Jurkat, Clone E6-1 (cell line): ENCODE measurements around the gene HPN. TPM values are rescaled to one million over a fixed set of nuclear protein-coding genes. Genes with fewer than 3 reads are reported as not detected.
A peak's percentile ranks its signal among the peaks of the same experiment; 100 is the strongest.
"Not testable (repeated sequence)": the region's sequence is repeated elsewhere in the genome, so short reads cannot be mapped to it uniquely, and the experiment has no call there.

Source experiments
- DNase-seq: peaks from one replicate; pipeline ENCODE4 v3.0.0-alpha.2; 2011; ENCODE audit warnings: low read depth, low spot score
- H3K4me3 ChIP-seq: 2 replicates; pipeline ENCODE4 v1.5.1; 2011; ENCODE audit warnings: mild to moderate bottlenecking, low read length, control low read depth, moderate library complexity
- polyA plus RNA-seq: library from polyadenylated mRNA; unstranded; fragments of >200 nt; gene quantifications from one replicate; pipeline ENCODE4 v1.2.1, GENCODE V29; 2012; ENCODE audit warnings: missing spikeins; ENCODE audit not compliant: insufficient read length, insufficient read depth

The HPN gene
- not detected for polyA plus RNA-seq

GRCh38 chr19:35041548-35042055, at the start of gene HPN:
Gene HPN (plus strand): TSS chr19:35041721. CDS start chr19:35042507, 786 bp downstream.
- no peak within 1 kb of the TSS for H3K4me3 ChIP-seq
- DNase-seq: no peak

GRCh38 chr19:34992582-34992981, 48.9 kb upstream of the HPN start:
- not testable (repeated sequence) for H3K4me3 ChIP-seq
- DNase-seq: peak; percentile 51

DNA sequence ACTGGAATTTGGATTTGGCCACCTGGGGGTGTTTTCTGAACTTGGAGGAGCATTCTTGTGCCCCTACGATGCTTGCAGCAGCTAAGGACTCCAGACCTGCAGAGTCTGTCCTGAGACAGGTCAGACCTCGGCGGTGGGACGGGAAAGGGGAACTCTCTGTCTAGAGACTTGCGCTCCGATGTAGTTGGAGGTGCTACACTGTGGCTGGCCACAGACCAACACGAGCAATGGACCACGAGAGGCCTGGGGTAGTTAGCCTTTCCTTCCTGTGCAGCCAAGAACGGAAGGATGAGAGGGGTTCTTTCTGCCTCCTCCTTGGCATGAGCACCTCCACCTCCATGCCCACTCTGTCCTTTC, 47.3 kb upstream of the HPN start:
- DNase-seq: no peak
- H3K4me3 ChIP-seq: no peak overlapping the region

DNA sequence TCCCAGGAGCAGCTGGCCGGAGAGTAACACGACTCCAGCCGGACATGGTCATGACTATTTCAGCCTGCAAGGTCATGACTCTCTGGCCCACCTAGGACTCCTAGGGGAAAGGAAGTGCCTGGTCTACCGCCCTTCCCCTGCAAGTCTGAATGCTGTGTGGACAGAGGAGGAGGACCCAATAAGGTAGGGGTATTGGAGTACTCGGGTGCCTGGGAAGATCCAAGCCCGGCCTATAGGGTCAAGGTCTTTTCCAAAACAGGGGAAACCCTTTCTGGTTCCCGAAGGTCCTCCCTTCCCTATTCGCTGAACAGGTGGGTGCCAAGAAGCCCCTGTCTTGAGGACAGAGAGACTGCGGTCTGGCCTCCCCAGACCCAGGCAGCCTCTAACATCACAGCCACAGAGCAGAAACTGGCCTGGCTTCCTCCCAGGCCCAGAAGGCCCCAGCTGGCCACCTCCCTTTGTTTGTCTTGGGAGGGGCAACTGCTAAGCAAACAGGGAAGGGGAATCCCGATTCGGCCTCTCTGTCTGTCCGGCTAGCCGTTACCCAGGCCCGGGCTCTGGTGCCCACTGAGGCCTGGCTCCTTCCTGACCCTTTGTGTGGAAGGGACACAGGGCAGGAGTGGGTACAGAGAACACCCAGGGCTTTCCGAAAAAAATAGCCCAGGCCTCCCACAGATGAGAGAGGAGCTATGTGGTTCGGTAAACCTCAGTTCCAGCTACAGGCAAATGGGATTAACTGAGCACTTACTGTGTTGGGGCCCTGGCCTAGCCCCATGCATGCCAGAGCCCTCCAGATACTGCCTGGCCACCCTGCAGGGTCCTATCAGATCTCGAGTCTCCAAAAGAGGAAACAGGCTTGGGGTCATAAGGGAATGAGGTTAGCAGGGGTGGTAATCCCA, 46.6 kb upstream of the HPN start:
- no peak for DNase-seq
- no peak overlapping the region for H3K4me3 ChIP-seq

GRCh38 chr19:34995551-34995950, 46.0 kb upstream of the HPN start:
- H3K4me3 ChIP-seq: no peak overlapping the region
- no peak for DNase-seq

GRCh38 chr19:34997071-34997617, 44.4 kb upstream of the HPN start:
- H3K4me3 ChIP-seq: no peak overlapping the region; the same call in 1 of the 2 replicates
- DNase-seq: peak; percentile 67

DNA sequence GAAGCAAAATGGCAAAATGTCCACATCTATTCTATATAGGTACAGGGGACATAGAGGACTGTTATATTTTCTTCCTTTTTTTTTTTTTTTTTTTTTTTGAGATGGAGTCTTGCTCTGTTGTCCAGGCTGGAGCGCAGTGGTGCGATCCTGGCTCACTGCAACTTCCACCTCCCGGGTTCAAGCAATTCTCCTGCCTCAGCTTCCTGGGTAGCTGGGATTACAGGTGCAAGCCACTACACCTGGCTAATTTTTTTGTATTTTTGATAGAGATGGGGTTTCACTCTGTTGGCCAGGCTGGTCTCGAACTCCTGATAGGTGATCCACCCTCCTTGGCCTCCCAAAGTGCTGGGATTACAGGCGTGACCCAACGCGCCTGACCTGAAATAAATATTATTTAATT, 43.3 kb upstream of the HPN start:
- not testable (repeated sequence) for H3K4me3 ChIP-seq, DNase-seq

GRCh38 chr19:34998777-34999497, 42.6 kb upstream of the HPN start:
- no peak overlapping the region; the same call in 1 of the 2 replicates for H3K4me3 ChIP-seq
- DNase-seq: no peak

GRCh38 chr19:34999498-35000337, 41.8 kb upstream of the HPN start, which contains the start of gene GRAMD1A:
Gene GRAMD1A (plus strand): TSS chr19:35000323. CDS start chr19:35000479, 156 bp downstream.
- peak; percentile 41 for DNase-seq
- H3K4me3 ChIP-seq: peak within 1 kb of the TSS; percentile 75

DNA sequence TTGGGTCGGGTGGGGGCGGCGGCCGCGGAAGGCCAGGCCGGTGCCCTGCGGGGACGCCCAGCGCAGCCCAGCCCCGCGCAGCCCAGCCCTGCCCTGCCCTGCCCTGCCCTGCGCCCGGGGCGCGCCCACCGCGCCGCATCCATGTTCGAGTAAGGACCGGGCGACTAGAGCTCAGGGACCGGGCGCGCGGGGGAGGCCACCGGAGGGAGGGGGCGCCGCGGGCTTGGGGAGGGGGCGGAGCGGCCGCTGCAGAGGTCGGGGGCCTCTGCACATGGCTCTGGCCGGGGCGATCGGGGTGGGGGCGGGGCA, 41.2 kb upstream of the HPN start:
- H3K4me3 ChIP-seq: peak overlapping the region; percentile 75
- DNase-seq: no peak

- peak; percentile 71 for DNase-seq
- H3K4me3 ChIP-seq: peak overlapping the region; percentile 75
These were observed 40.6 kb upstream of the HPN start for GRCh38 chr19:35000647-35001501.

DNA sequence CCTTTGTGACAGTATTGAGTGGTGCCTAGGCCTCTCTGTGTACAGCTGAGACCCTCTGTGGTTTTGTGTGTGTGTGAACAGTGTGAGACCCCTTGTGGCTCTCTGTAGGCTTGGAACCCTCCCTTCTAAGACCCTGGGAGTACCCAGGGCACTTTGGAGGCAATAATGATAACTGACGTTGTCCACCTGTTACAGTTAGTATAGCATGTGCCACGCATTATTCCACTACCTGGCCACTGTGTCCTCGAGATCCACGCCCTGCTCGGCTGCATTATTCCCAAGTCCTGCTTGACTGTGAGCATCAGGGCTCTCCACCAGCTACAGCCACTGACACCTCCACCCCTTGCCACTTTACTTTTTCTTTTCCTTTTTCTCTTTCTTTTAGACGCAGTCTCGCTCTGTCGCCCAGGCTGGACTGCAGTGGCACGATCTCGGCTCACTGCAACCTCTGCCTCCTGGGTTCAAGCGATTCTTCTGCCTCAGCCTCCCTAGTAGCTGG, 39.4 kb upstream of the HPN start:
- H3K4me3 ChIP-seq: no peak overlapping the region
- no peak for DNase-seq

DNA sequence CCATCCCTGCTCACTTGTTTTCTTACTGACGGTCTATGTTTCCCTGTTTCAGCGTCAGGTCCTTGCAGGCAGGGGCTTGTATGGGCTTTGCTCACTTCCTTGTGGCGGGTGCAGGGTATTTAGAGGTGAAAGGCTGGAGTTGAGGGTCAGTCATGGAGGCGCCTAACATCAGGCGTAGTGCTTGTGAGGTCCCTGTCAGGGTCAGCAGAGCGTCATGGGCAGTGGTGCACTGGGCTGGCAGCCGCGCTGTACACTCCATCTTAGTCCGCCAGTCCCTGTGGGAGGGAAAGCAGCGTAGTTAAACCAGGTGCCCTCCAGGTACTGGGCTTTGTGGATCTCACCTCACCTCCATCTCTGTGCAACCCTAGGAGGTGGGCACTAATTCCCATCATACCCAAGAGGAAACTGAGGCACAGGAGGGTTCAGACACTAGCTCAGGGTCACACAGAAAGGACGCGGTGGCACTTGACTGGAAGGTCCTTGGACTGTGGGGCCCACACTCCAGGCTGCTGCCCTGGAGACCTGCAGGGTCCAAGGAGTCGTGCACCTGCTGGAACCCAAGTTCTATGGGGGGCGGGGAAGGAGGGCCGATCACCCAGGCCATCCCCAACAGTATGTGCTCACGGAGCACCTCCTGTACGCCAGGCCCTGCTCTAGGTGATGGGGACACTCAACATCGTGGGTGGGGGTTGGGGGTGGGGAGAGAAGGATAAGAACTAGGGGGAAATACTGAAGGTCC, 36.8 kb upstream of the HPN start:
- H3K4me3 ChIP-seq: no peak overlapping the region
- no peak for DNase-seq

- H3K4me3 ChIP-seq: no peak overlapping the region
- no peak for DNase-seq
These were observed 36.1 kb upstream of the HPN start for GRCh38 chr19:35005256-35005977.

DNA sequence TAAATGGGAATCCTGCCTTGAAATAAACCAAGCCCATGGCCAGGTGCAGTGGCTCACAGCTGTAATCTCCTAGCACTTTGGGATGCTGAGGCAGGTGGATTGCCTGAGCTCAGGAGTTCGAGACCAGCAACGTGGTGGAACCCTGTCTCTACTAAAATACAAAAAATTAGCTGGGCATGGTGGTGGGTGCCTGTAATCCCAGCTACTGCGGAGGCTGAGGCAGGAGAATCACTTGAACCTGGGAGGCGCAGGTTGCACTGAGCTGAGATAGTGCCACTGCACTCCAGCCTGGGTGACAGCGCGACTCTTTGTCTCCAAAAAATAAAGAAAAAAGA, 35.5 kb upstream of the HPN start:
- H3K4me3 ChIP-seq, DNase-seq: not testable (repeated sequence)

DNA sequence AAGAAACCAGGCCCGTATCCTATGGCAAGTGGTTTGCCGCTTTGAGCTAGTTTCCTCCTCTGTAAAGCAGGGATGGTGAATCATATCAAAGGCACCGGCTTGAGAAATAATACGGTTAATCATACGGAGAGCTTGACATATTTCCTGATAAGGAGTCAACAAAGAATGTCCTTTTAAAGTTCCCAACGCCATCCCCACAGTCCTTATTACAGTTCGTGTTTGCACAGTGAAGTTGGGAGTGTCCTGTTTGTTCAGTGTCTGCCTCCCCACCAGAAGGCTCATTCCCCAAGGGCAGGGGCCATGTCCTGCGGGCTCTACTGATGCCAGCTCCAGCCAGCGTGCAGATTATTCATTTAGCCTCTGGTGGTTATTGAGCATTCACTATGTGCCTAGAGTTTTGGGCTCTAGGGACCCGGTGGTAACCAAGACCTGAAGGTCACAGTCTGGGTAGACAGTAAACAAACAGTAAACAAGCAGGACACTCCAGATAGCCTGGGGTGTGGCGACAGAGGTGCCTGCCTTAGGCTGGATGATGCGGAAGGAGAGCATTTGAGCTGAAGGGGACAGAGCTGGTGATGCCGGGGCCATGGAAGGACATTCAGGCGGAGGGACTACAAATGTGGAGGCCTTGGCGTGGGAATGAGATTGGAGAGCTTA, 35.1 kb upstream of the HPN start:
- DNase-seq: no peak
- H3K4me3 ChIP-seq: no peak overlapping the region
